ENCODE data around the gene ITGAD.

DNA sequence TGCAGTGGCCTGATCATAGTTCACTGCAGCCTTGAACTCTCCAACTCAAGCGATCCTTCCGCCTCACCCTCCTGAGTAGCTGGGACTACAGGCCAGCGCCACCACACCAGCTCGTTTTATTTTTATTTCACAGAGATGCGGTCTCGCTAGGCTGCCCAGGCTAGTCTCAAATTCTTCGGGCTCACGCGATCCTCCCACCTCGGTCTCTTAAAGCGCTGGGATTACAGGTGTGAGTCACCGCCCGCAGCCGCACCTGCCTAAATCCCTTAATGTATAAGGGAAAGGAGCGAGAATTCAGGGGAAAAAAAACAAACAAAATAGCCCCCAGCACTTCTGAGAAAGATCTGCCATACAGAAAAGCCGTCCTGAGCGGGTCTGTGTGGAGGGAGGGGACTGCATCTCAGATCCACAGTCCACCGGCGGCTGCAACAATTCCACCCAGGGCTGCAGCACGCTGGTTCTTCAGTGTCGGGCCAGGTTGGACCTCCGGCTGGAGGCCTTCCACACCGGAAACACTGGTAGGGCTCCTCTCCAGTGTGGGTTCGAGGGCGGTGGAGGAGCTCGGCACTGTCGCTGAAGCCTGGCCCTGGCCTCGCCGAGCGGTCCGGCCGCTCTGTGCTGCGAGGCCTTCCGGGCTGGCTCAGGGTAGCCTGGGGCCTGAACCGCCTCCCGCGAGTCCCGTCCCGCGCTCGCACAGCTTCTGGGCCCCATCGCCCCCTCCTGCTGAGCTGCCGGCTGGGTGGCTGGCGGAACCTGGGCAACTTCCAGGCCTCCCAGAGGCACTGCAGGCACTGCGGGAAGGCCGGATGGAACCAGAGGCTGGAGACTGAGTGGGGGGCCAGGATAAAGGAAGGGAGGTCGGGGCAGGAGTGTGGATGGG, 42.4 kb downstream of the ITGAD start:
- TF ChIP-seq POLR2A (IDR thresholded peaks at IDR 0.05) (no peak), POLR2AphosphoS5 (IDR thresholded peaks at IDR 0.05; ENCODE audit: insufficient read depth in 1 of 2, low read depth in 1 of 2) (no peak)
- TF ChIP-seq, protein P1, sequence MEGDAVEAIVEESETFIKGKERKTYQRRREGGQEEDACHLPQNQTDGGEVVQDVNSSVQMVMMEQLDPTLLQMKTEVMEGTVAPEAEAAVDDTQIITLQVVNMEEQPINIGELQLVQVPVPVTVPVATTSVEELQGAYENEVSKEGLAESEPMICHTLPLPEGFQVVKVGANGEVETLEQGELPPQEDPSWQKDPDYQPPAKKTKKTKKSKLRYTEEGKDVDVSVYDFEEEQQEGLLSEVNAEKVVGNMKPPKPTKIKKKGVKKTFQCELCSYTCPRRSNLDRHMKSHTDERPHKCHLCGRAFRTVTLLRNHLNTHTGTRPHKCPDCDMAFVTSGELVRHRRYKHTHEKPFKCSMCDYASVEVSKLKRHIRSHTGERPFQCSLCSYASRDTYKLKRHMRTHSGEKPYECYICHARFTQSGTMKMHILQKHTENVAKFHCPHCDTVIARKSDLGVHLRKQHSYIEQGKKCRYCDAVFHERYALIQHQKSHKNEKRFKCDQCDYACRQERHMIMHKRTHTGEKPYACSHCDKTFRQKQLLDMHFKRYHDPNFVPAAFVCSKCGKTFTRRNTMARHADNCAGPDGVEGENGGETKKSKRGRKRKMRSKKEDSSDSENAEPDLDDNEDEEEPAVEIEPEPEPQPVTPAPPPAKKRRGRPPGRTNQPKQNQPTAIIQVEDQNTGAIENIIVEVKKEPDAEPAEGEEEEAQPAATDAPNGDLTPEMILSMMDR (IDR thresholded peaks at IDR 0.05): no peak
